ENCODE measurements around the gene CDKN1A. TPM values are rescaled to one million over a fixed set of nuclear protein-coding genes. Genes with fewer than 3 reads are reported as not detected.

The CDKN1A gene
- total RNA-seq, 1 experiment from 2014 or later = 75.1 TPM

- no peak for TF ChIP-seq ZNF532 (CRISPR knock-in tag; IDR thresholded peaks at IDR 0.05; ENCODE audit: borderline replicate concordance)
- no peak for TF ChIP-seq ZBTB21 (CRISPR knock-in tag; IDR thresholded peaks at IDR 0.05; ENCODE audit: borderline replicate concordance)
- TF ChIP-seq ZNF281 (CRISPR knock-in tag; IDR thresholded peaks at IDR 0.05) = no peak
- TF ChIP-seq EMX1 (CRISPR knock-in tag; IDR thresholded peaks at IDR 0.05) = no peak
- TF ChIP-seq ETV6 (CRISPR knock-in tag; IDR thresholded peaks at IDR 0.05) = no peak
- TF ChIP-seq ZBTB43 (CRISPR knock-in tag; IDR thresholded peaks at IDR 0.05) = no peak
- no peak for TF ChIP-seq NFYB (CRISPR knock-in tag; conservative IDR thresholded peaks at IDR 0.05; ENCODE audit: low read depth)
These were observed 22.3 kb downstream of the CDKN1A start (continued) for GRCh38 chr6:36700831-36701230.

GRCh38 chr6:36701401-36701991, 23.0 kb downstream of the CDKN1A start:
- no peaks in the 10 kb centered on the region for H3K36me3 Mint-ChIP-seq
- no peaks in the 10 kb centered on the region for H3K4me1 Mint-ChIP-seq
- H3K27ac Mint-ChIP-seq = no peak overlapping the region
- H3K9me3 Mint-ChIP-seq = no peaks in the 10 kb centered on the region
- peak; percentile 87 for ATAC-seq
- ChIA-PET POLR2A (no interaction called here), CTCF (no interaction called here)
- no peaks in the 10 kb centered on the region for H3K27me3 Mint-ChIP-seq (ENCODE audit: low read depth)
- DNase-seq (ENCODE audit: low spot score) = no peak
- no peak overlapping the region for H3K4me3 Mint-ChIP-seq
- no peak for TF ChIP-seq ZNF232 (CRISPR knock-in tag; IDR thresholded peaks at IDR 0.05)
- TF ChIP-seq GTF2I (CRISPR knock-in tag; conservative IDR thresholded peaks at IDR 0.05) = no peak
- TF ChIP-seq ATF6 (CRISPR knock-in tag; IDR thresholded peaks at IDR 0.05) = no peak
- TF ChIP-seq AFF4 (CRISPR knock-in tag; IDR thresholded peaks at IDR 0.05; ENCODE audit: borderline replicate concordance) = no peak
- no peak for TF ChIP-seq ZNF396 (CRISPR knock-in tag; IDR thresholded peaks at IDR 0.05; ENCODE audit: borderline replicate concordance)
- no peak for TF ChIP-seq SP1 (CRISPR knock-in tag; conservative IDR thresholded peaks at IDR 0.05)
- no peak for TF ChIP-seq HMGXB4 (CRISPR knock-in tag; IDR thresholded peaks at IDR 0.05)
- no peak for TF ChIP-seq CREM (CRISPR knock-in tag; IDR thresholded peaks at IDR 0.05)
- no peak for TF ChIP-seq TEAD1 (CRISPR knock-in tag; IDR thresholded peaks at IDR 0.05)
- TF ChIP-seq ZSCAN18 (CRISPR knock-in tag; IDR thresholded peaks at IDR 0.05) = no peak
- TF ChIP-seq ZNF219 (CRISPR knock-in tag; IDR thresholded peaks at IDR 0.05; ENCODE audit: borderline replicate concordance) = no peak

Data from WTC11 (cell line).